Measurements from ENCODE around the gene MKX.

Gene MKX

GRCh38 chr10:27745732-27746396 lies at the start of gene MKX:
Gene MKX (minus strand): TSS chr10:27745819. CDS start chr10:27743415, 2,404 bp downstream.
- no peak for DNase-seq (ENCODE audit: low read depth)

GRCh38 chr10:27794157-27794556 lies 48.5 kb upstream of the MKX start:
- DNase-seq (ENCODE audit: low read depth): no peak

- no peak for DNase-seq (ENCODE audit: low read depth)
These were observed 46.6 kb upstream of the MKX start for GRCh38 chr10:27792216-27792615.

GRCh38 chr10:27784272-27784671 lies 38.7 kb upstream of the MKX start:
- no peak for DNase-seq (ENCODE audit: low read depth)

GRCh38 chr10:27783660-27784059 lies 38.0 kb upstream of the MKX start:
- peak; percentile 35 for DNase-seq (ENCODE audit: low read depth)

- DNase-seq (ENCODE audit: low read depth): no peak
These were observed 33.9 kb upstream of the MKX start for GRCh38 chr10:27779462-27780015.

GRCh38 chr10:27774831-27775230 lies 29.2 kb upstream of the MKX start:
- no peak for DNase-seq (ENCODE audit: low read depth)

GRCh38 chr10:27771231-27771630 lies 25.6 kb upstream of the MKX start:
- no peak for DNase-seq (ENCODE audit: low read depth)

- DNase-seq (ENCODE audit: low read depth): no peak
These were observed 24.6 kb upstream of the MKX start for GRCh38 chr10:27770181-27770580.

GRCh38 chr10:27760867-27761266 lies 15.2 kb upstream of the MKX start:
- no peak for DNase-seq (ENCODE audit: low read depth)

GRCh38 chr10:27759483-27760272 lies 14.1 kb upstream of the MKX start:
- no peak for DNase-seq (ENCODE audit: low read depth)

GRCh38 chr10:27752673-27753237 lies 7.1 kb upstream of the MKX start:
- DNase-seq (ENCODE audit: low read depth): no peak

- no peak for DNase-seq (ENCODE audit: low read depth)
These were observed 3.0 kb upstream of the MKX start for GRCh38 chr10:27748601-27749000.

- DNase-seq (ENCODE audit: low read depth): no peak
These were observed 1.5 kb upstream of the MKX start for GRCh38 chr10:27747096-27747451.

- no peak for DNase-seq (ENCODE audit: low read depth)
These were observed 927 bp upstream of the MKX start for GRCh38 chr10:27746397-27747095.

GRCh38 chr10:27744802-27745731 lies 552 bp downstream of the MKX start:
- DNase-seq (ENCODE audit: low read depth): no peak

GRCh38 chr10:27743877-27744801 lies 1.5 kb downstream of the MKX start:
- no peak for DNase-seq (ENCODE audit: low read depth)

- no peak for DNase-seq (ENCODE audit: low read depth)
These were observed 2.4 kb downstream of the MKX start for GRCh38 chr10:27743012-27743876.

Data from HS-27A (cell line).